Renal pelvis (tissue), 4 donors: ENCODE results near the gene CEP44. TPM values are rescaled to one million over a fixed set of nuclear protein-coding genes. Genes with fewer than 3 reads are reported as not detected.
"Not testable (repeated sequence)": the region's sequence is repeated elsewhere in the genome, so short reads cannot be mapped to it uniquely, and the experiment has no call there.

Source experiments
- DNase-seq: peaks from one replicate; pipeline ENCODE4 v3.0.0-alpha.2; 2013
- polyA plus RNA-seq, 3 donors: library from polyadenylated mRNA; unstranded; fragments of 120-200 nt; gene quantifications; one replicate each; pipeline ENCODE4 v1.2.1, GENCODE V29; 2013; ENCODE audit not compliant: insufficient read length in 3 of 3

The CEP44 gene
- polyA plus RNA-seq, 3 donors, result 15.1 to 27.0 (median 24.7) TPM

GRCh38 chr4:174318829-174319764, 35.4 kb downstream of the CEP44 start:
- peak; percentile 11 for DNase-seq

DNA sequence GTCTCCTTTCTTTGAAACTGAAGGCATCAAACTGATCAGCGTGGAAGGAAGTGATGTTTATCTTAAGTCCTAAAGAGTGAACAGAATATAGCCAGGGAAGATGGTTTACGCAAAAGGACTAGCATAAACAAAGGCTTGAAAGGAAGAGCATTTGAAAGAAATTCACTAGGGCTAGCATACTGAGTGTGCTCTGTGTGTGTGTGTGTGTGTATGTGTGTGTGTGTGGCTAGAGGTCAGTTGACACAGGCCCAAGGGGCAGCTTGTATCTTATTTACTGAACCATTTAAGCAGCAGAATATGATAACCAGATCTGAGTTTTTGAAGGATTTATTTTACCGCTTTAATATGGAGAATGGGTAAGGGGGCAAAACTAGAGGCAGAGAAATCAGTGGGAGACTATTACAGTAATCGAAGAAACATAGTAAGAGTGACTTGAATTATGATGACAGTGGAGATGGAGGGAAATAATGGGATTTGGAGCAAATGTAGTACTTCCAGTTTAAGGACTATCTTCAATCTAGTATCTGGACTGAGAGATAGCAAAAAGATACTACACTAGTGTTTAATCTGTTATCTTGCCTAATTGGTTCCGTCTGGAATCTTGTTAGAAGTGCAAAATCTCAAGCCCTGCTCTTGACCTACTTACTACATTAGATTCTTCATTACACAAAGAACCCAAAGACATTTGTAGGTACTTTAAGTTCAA, 36.9 kb downstream of the CEP44 start:
- no peak for DNase-seq

GRCh38 chr4:174324236-174324635, 40.5 kb downstream of the CEP44 start:
- no peak for DNase-seq

DNA sequence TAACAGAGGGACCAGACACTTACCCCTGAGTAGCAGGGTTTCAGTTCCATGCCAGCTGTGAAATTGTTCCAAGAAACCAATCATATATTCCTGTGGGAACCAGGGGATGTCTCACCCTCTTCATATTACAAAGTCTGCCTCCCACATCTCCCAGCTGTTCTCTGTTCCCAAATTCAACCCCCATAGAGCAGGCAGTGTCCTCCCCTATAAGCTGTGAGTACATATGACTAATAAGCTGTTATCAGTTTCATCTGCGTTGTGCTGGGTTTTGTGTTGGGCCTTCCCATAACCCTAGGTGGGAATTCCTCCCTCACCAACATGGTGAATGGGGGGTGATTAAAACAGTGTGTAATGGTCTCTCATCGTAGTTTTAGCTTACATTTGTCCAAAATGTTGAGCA, 41.0 kb downstream of the CEP44 start:
- no peak for DNase-seq

DNA sequence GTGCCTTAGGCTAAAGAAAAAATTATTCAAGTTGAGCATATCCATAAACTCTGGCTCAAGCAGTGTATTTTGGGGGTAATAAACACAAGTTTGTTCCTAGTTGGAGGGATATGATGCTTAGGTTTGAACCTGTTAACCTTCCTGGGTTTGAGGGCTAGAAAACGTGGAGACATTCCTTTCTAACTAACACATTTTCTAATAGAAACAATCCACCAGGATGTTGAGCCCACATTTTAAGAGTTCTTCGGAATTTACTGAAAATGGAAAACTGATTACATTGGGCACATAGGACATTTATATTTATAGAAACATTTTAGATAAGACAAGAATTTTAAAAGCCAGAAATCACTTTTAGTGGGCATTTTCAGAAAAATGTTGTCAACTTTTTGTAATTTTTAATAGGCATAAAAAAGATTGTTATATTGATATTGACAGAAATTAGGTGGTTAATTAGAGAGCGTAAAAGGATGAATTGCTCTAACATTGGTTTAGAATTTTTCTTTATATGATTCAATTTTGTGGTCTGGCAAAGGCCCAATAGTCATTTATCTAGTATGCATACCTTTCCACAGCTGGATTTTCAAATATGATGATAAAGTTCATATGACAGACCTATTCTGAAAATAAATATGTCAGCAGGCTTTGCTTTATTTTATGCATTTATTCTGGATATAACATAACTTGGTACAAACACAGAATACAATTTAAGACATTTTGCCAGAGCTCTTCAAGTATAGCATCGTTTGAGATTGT, 49.2 kb downstream of the CEP44 start:
- DNase-seq, result no peak

DNA sequence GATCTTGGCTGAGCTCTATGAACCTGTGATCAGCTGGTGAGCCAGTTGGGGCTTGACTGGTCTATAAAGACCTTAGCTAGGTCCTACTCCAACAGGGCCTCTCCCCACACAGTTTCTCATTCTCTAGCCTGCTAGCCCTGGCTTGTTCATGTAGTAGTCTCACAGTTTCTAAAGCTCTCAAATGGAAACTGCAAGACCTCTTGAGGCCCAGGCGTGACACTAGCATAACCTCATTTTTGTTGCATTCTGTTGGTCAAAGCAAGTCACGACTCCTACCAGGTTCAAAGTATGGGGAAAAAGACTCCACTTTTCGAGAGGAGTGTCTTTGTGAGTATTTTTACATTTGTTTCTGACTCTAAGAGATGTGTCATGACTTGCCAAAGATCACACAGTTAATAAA, 50.9 kb downstream of the CEP44 start:
- DNase-seq, result no peak

DNA sequence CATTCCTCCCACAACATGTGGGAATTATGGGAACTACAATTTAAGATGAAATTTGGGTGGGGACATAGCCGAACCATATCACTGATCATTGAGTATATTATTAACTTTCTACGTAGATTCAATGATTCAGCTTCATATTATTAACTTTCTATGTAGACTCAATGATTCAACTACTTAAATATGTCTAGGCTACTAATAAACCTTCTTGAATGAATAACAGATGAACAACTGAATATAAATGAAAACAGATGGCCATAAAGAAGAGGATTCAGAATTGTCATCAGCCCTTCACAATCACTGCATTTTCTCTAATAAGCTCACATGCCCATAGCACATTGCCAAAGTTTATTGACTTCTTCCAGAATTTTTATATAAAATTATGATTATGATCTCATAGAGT, 57.0 kb downstream of the CEP44 start:
- no peak for DNase-seq

GRCh38 chr4:174349156-174349555, 65.4 kb downstream of the CEP44 start:
- no peak for DNase-seq

DNA sequence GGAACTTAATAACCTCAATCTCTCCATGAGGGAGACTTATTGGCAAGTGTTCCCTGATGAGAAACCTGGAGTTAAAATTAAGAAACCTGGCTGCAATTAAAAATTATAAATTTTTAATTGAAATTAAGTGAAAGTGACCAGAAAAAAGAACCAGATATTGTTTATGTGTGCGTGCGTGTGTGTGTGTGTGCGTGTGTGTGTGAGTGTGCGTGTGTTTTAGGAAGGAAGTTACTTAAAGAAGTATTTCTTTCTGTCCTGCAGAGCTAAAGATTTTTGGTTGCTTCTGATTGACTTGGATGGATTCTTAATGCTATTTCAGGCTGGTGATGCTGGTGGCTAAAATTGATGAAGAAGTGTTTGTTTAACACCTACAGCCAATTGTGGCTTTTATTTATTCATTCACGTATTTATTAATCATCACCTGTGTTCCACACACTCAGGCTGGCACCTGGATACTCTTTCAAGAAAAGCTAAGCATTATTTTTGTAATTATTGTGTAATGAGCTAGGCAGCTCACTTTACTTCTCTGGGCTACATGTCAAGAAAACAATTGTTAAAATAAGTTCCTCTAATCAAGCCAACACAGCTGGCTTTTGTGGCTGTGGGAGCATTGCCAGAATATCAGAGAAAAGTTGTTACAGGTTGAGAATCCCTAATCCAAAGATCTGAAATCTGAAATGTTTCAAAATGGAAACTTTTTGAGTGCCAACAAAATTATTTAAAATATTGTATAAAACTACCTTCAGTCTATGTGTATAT, 68.5 kb downstream of the CEP44 start:
- DNase-seq, result no peak

- no peak for DNase-seq
Observed at GRCh38 chr4:174357321-174357720, 73.6 kb downstream of the CEP44 start.

- no peak for DNase-seq
Observed at GRCh38 chr4:174358410-174358809, 74.7 kb downstream of the CEP44 start.

GRCh38 chr4:174358829-174359228, 75.1 kb downstream of the CEP44 start:
- DNase-seq, result no peak

DNA sequence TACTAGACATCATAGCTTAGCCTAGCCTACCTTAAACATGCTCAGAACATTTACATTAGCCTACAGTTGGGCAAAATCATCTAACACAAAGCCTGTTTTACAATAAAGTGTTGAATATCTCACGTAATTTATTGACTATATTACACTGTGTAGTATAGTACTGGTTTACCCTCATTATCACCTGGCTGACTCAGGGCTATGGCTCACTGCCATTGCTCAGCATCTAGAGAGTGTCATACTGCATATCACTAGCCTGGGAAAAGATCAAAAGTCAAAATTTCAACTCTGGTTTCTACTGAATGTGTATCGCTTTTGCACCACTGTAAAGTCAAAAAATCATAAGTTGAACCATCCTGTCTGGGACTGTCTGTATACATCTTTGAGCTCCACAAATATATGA, 78.6 kb downstream of the CEP44 start:
- DNase-seq, result no peak

GRCh38 chr4:174363782-174364181, 80.1 kb downstream of the CEP44 start:
- not testable (repeated sequence) for DNase-seq

- peak; percentile 35 for DNase-seq
Observed at GRCh38 chr4:174365018-174365587, 81.4 kb downstream of the CEP44 start.

- DNase-seq, result no peak
Observed at GRCh38 chr4:174369985-174370384, 86.3 kb downstream of the CEP44 start.

GRCh38 chr4:174373821-174374220, 90.1 kb downstream of the CEP44 start:
- no peak for DNase-seq

- no peak for DNase-seq
Observed at GRCh38 chr4:174375422-174375821, 91.7 kb downstream of the CEP44 start.

GRCh38 chr4:174377613-174378012, 93.9 kb downstream of the CEP44 start:
- DNase-seq, result no peak

DNA sequence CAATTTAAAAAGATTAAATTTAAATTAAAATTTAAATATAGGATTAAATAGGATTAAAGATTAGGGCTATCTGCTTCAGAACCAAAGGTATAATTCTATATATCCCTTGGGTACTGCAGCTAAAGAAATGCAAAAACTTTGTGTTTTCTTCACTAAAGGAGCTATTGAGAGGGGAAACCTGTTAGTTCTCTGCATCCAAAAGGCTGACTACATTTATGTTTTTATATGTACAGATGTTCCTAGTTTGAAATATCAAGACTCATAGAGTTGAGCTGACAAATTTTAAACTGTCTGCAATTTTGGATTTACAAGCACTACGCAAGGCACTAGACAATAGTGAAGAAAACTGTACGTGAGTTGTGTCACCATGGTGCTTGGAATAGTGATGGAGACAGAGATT, 95.2 kb downstream of the CEP44 start:
- DNase-seq, result no peak

DNA sequence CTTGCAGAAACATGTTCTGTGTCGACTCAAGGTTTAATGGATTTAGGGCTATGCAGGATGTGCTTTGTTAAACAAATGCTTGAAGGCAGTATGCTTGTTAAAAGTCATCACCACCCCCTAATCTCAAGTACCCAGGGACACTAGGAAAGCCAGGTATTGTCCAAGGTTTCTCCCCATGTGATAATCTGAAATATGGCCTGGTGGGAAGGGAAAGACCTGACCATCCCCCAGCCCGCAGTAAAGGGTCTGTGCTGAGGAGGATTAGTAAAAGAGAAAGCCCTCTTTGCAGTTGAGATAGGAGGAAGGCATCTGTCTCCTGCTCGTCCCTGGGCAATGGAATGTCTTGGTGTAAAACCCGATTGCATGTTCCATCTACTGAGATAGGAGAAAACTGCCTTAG, 96.5 kb downstream of the CEP44 start:
- DNase-seq, result not testable (repeated sequence)
